AG10803 (cell line): ENCODE results near the gene BNIP3.

Source experiments
- DNase-seq: peaks from one replicate; pipeline ENCODE4 v3.0.0; 2010; ENCODE audit warnings: low read depth
- H3K4me3 ChIP-seq: 2 replicates; pipeline ENCODE4 v1.5.1; 2011; ENCODE audit warnings: mild to moderate bottlenecking, low read length, control low read depth
- TF ChIP-seq, protein P1 (sequence below): conservative IDR thresholded peaks from 2 replicates; pipeline ENCODE4 v1.5.1; 2011; ENCODE audit warnings: mild to moderate bottlenecking, low read length, control low read depth, inconsistent platforms

Gene BNIP3

DNA sequence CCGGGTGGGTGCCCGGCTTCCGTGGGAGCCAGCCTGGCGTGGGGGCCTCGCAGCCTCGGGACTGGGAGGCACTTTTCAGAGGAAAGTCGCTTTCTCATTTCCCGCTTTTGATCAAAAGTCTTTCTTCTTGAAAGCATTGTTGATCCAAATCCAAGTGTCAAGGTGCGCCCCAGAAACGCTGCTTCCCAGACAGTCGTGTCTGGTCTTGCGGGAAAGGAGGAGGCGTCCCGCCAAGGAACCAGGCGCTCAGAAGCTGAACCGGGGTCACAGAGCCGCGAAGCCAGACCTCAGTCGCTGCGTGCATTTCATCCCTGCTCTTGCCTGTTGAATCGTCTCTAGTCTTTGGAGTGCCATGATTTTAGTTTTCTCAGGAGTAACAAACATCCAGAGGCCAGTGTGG lies 1.1 kb upstream of the BNIP3 start:
- TF ChIP-seq, protein P1, sequence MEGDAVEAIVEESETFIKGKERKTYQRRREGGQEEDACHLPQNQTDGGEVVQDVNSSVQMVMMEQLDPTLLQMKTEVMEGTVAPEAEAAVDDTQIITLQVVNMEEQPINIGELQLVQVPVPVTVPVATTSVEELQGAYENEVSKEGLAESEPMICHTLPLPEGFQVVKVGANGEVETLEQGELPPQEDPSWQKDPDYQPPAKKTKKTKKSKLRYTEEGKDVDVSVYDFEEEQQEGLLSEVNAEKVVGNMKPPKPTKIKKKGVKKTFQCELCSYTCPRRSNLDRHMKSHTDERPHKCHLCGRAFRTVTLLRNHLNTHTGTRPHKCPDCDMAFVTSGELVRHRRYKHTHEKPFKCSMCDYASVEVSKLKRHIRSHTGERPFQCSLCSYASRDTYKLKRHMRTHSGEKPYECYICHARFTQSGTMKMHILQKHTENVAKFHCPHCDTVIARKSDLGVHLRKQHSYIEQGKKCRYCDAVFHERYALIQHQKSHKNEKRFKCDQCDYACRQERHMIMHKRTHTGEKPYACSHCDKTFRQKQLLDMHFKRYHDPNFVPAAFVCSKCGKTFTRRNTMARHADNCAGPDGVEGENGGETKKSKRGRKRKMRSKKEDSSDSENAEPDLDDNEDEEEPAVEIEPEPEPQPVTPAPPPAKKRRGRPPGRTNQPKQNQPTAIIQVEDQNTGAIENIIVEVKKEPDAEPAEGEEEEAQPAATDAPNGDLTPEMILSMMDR, result no peak
- peak overlapping the region; percentile 67 for H3K4me3 ChIP-seq

DNA sequence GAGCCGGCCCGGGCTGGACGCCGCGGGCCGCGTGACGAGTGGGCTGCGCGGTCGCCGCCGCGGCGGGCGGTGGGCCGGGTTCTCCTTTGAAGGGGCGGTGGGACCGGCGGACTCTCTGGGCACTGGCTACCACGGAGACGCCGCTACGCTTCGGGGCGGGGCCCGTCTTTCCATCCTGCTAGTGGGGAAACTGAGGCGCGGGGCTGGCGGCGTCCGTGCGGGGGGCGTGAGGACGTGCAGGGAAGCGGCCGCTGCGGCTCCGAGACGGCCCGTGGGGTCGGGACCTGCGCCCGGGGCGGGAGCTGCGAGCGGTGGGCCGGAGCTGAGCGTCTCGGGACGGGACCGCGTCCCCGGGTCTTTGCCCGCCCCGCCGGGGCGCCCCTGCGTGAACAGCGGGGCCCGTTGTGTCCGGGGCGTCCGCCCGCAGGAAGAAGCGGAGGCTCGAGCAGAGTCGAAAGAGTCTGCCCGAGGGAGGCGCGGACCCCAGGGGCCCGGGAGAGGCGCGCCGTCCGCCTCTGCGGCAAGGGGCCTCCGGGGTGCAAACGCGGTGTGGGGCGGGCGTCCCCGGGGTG lies 548 bp upstream of the BNIP3 start:
- peak overlapping the region; percentile 67 for H3K4me3 ChIP-seq
- DNase-seq, result no peak

More for the DNA sequence above, 1.1 kb upstream of the BNIP3 start:
- no peak for DNase-seq

DNA sequence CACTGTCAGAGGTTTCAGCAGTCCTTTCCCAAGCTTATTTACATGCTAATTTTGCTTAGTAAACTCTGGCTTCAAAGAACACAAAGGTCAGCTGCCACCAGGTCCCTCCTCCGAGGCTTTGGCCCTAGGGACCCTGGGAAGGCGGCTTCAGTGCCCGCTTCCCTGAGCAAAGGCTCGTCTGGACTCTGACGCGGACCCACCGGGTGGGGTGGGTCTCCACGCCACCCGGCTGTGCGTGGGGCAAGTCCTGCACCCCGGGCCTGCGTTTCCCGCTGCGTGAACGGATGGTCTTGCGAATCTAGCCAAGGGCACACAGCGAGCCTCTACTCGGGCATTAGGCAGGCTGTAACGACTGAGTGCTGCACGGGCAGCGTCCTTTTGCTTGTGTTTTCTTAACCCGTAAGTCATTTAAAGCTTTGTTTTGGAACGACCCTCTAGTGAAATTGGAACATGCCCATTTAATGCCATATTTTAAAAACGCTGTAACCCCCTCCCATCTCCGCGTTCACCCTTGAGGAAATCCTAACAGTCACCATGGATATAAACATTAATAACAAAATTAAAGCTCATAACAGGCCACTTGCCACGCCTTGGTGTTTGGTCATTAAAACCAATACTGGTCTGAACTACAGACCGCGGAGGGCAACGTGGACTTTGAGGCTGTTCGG lies 828 bp downstream of the BNIP3 start:
- TF ChIP-seq, protein P1, result no peak
- peak; percentile 15 for DNase-seq
- H3K4me3 ChIP-seq, result peak overlapping the region; percentile 93

More for the DNA sequence above, 548 bp upstream of the BNIP3 start:
- TF ChIP-seq, protein P1, result no peak

DNA sequence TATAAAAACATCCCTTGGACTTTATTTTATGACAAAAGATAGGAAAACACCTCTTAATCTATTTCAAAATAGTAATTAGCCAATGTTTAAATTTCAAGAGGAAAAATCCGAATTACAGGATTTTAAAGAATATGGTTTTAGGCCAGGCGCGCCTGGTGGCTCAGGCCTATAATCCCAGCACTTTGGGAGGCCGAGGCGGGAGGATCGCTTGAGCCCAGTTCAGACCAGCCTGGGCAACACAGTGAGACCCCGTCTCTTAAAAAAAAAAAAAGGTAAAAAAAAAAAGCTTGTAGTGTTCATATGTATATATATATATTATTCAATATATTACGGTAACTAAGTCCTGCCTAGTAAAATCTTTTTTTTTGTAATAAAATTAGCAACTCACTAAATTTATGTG lies 1.4 kb downstream of the BNIP3 start:
- TF ChIP-seq, protein P1, result no peak
- peak overlapping the region; percentile 93 for H3K4me3 ChIP-seq
- peak; percentile 18 for DNase-seq

DNA sequence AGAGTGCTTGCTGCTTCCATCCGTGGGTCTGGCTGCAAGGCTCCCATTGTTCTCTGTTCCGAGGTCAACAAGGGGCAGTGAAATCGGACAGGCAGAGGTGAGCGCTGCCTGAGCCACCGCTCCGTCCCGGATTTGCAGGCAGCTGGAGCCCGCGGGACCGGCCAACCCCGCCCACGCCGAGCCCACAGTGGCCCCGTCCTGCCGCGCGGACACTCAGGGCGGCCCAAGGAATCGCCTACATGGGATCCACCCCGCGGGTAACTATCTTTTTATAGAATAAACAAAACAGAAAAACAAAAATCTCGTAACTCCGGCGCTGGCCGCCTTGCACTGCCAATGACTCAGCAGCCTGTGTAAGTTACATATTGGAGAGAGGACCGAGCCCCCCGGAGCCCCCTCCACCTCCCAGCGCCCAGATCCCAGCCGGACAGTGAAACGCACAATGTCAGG lies 1.9 kb downstream of the BNIP3 start:
- TF ChIP-seq, protein P1, result no peak
- peak overlapping the region; percentile 93 for H3K4me3 ChIP-seq
- peak; percentile 26 for DNase-seq

DNA sequence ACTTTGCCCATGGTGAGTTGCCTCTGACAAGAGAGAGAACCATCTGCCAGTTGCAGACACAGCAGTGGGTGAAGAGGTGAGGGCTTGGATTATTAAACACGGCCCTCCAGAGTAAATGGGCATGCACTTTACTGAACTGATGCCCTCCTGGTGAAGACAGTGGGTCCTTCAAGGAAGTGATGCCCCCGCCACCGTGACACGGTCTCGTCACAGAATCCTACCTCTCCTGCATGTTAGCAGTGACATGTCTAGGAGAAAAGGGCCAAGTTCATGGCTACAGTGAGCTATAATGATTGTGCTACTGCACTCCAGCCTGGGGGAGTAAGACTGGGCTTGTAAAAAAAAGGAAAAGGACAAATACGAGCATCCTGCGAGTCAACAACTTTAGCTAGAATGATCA lies 2.4 kb downstream of the BNIP3 start:
- TF ChIP-seq, protein P1, result no peak
- peak overlapping the region; percentile 93 for H3K4me3 ChIP-seq
- DNase-seq, result no peak

DNA sequence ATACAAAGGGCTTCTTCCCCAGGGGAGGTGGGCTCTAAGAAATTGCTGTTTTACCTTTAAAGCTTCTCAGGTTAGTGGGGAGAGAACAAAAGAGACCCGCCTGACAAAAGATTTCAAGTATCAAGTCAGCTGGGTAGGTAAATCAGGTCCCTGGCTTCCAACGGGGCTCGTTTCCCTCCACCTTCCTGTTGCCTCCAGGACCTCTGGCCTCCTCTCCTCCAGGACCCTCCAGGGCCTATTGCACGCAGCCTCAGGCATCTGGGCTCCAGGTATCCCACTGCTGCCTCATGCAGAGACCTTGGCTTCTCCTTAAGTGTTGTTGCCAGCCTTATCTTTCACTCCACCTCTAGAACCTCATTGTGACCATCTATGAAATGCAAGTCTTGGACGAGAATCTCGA lies 2.9 kb downstream of the BNIP3 start:
- TF ChIP-seq, protein P1, result no peak
- peak overlapping the region; percentile 93 for H3K4me3 ChIP-seq
- no peak for DNase-seq
